BE2C (cell line): ENCODE results near the gene PATJ.
"Not testable (repeated sequence)": the region's sequence is repeated elsewhere in the genome, so short reads cannot be mapped to it uniquely, and the experiment has no call there.

Experiments used
- DNase-seq: peaks from one replicate; pipeline ENCODE4 v3.0.0-alpha.2; 2020
- H3K27me3 ChIP-seq: fragments of 250-450 bp; sonication (Bioruptor Pico); 2 replicates; pipeline ENCODE4 v1.5.1; 2020; ENCODE audit warnings: mild to moderate bottlenecking
- H3K36me3 ChIP-seq: fragments of 250-450 bp; sonication (Bioruptor Pico); 2 replicates; pipeline ENCODE4 v1.5.1; 2020; ENCODE audit warnings: mild to moderate bottlenecking
- H3K4me1 ChIP-seq: fragments of 250-450 bp; sonication (Bioruptor Pico); 2 replicates; pipeline ENCODE4 v1.5.1; 2020
- H3K4me3 ChIP-seq: 2 replicates; pipeline ENCODE4 v1.5.1; 2011; ENCODE audit warnings: low read depth, low read length
- H3K9me3 ChIP-seq: fragments of 250-450 bp; sonication (Bioruptor Pico); 2 replicates; pipeline ENCODE4 v1.5.1; 2020
- TF ChIP-seq, protein P1 (sequence below): IDR thresholded peaks from 2 replicates; pipeline ENCODE4 v1.5.1; 2012; ENCODE audit warnings: mild to moderate bottlenecking, low read depth, low read length

PATJ gene

DNA sequence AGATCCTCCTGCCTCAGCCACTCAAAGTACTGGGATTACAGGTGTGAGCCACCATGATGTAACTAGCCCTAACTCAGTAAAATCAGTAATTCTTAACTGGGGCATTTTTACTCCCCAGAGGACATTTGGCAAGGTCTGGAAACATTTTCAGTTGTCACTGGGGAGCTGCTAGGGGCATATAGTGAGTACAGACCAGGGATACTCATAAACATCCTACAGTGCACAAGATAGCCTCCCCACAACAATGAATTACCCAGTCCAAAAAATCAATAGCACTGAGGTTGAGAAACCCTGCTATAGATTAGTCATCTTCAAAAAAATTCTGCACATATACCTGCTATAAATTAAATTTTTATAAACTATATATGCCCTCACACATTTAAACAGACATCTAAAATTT, 30.3 kb upstream of the PATJ start:
- DNase-seq: no peak
- H3K4me1 ChIP-seq: no peaks in the 10 kb centered on the region
- no peak overlapping the region for H3K4me3 ChIP-seq
- no peaks in the 10 kb centered on the region for H3K9me3 ChIP-seq
- TF ChIP-seq, protein P1, sequence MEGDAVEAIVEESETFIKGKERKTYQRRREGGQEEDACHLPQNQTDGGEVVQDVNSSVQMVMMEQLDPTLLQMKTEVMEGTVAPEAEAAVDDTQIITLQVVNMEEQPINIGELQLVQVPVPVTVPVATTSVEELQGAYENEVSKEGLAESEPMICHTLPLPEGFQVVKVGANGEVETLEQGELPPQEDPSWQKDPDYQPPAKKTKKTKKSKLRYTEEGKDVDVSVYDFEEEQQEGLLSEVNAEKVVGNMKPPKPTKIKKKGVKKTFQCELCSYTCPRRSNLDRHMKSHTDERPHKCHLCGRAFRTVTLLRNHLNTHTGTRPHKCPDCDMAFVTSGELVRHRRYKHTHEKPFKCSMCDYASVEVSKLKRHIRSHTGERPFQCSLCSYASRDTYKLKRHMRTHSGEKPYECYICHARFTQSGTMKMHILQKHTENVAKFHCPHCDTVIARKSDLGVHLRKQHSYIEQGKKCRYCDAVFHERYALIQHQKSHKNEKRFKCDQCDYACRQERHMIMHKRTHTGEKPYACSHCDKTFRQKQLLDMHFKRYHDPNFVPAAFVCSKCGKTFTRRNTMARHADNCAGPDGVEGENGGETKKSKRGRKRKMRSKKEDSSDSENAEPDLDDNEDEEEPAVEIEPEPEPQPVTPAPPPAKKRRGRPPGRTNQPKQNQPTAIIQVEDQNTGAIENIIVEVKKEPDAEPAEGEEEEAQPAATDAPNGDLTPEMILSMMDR: no peak
- no peaks in the 10 kb centered on the region; the same call in 1 of the 2 replicates for H3K36me3 ChIP-seq
- no peaks in the 10 kb centered on the region for H3K27me3 ChIP-seq

DNA sequence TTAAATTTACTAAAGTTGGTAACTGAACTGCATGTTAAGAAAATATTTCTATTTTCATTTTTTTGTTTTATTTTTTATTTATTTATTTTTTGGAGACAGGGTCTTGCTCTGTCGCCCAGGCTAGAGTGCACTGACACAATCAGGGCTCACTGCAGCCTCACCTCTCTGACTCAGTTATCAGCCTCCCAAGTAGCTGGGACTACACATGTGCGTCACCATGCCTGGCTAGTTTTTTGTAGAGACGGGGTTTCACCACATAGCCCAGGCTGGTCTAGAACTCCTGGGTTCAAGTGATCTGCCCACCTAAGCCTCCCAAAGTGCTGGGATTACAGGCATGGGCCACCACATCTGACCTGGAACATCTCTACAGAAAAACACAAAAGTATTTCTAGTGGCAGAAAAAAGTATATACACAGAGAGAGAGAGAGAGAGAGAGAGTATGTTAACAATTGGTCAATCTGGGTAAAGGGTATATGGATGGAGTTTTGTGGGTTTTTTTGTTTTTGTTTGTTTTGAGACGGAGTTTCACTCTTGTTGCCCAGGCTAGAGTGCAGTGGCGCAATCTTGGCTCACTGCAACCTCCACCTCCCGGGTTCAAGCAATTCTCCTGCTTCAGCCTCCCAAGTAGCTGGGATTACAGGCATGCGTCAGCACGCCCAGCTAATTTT, 23.1 kb upstream of the PATJ start:
- H3K36me3 ChIP-seq: not testable (repeated sequence)

DNA sequence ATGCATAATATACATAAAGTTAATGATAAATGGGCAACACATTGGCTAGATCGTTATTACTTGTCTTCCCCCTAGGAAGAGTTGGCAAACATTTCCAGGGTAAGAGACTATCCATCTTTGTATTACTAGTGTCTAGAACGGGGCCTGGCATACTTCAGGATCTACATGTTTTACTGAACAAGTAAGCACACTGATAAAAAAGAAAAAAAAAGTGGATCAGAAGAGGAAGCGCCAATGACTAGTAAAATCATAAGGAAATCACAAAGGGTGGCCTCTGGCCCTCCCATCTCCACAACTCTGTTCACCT, 17.8 kb upstream of the PATJ start:
- no peaks in the 10 kb centered on the region for H3K9me3 ChIP-seq
- no peak for DNase-seq
- peak overlapping the region; percentile 94 for H3K4me3 ChIP-seq
- H3K36me3 ChIP-seq: no peaks in the 10 kb centered on the region
- no peaks in the 10 kb centered on the region for H3K4me1 ChIP-seq
- H3K27me3 ChIP-seq: no peaks in the 10 kb centered on the region
- TF ChIP-seq, protein P1: no peak

More for the DNA sequence above, 23.1 kb upstream of the PATJ start:
- not testable (repeated sequence) for H3K4me1 ChIP-seq, H3K9me3 ChIP-seq, H3K27me3 ChIP-seq, DNase-seq, H3K4me3 ChIP-seq

DNA sequence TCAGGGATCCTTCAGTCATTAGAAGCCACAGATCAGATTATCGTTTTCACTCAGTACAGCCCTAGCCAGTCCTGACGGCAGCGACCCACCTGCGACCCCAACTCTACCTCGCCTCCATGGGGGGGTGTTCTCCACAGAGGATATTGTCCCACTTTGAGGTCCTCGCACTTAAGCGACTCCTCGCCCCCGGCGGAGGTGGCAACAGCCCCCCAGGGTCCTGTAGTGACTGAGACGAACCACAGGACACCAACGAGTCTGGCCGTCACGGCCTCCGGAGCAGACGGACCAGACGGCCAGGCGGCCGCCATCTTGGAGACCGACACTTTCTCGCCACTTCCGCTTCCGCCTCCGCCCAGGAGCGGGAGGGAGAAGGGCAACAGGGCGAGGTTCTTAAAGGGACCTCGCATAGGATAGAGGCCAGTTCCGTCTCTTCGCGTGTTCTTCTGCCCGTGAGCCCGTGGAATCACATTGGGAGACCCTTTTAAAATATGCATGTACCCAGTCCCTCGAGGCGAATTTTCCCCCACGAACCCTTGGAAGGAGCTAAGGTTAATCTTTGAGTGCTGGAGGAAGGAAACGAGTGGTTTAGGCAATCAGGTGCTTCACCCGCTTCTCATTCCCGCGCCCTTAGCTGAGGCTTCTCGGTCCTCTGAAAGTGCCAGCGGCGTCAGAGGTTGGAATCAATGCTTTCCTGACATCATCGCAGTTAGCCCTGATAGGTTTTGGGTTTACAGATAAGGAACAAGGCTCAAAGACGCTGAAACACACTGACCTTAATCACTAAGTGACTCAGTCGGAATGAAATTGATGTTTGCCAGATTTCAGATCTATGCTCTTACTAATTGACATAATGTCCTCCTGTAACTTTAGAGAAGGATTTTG, 17.2 kb upstream of the PATJ start, which contains the start of gene TM2D1:
TSS of gene TM2D1 (minus strand) at position 329 of the 882 bp plus-strand sequence. CDS start at position 308, 21 bp downstream.
- H3K27me3 ChIP-seq: no peaks in the 10 kb centered on the region
- no peaks in the 10 kb centered on the region for H3K4me1 ChIP-seq
- DNase-seq: peak; percentile 82
- H3K36me3 ChIP-seq: no peaks in the 10 kb centered on the region
- TF ChIP-seq, protein P1: no peak
- H3K4me3 ChIP-seq: peak within 1 kb of the TSS; percentile 94
- H3K9me3 ChIP-seq: no peaks in the 10 kb centered on the region

DNA sequence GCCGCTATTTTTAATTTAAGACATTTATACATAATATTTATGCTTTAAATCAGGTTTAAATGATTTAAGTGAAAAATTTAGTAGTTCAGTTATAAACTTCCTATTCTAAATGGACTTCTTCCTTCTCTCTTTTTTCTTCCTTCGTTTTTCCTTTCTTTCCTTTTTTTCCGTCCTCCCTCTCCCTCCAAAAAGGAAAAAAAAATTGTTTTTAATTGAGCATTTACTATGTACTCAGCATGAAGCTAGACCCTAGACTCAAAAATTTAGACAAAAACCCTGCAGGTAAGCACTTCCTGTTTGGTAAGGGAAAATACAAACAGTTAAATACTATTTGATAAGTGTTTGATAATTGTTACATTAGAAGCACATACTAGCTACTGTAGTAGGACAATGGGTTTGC, 14.7 kb upstream of the PATJ start:
- Histone ChIP-seq H3K4me3 (no peak overlapping the region), H3K9me3 (no peaks in the 10 kb centered on the region), H3K27me3 (no peaks in the 10 kb centered on the region), H3K4me1 (no peaks in the 10 kb centered on the region), H3K36me3 (no peaks in the 10 kb centered on the region)
- DNase-seq: no peak
- TF ChIP-seq, protein P1: no peak

DNA sequence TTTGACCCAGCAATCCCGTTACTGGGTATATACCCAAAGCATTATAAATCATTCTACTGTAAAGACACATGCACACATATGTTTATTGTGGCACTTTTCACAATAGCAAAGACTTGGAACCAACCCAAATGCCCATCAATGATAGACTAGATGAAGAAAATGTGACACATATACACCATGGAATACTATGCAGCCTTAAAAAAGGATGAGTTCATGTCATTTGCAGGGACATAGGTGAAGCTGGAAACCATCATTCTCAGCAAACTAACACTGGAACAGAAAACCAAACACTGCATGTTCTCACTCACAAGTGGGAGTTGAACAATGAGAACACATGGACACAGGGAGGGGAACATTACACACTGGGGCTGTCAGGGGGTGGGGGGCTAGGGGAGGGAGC, 11.6 kb upstream of the PATJ start:
- not testable (repeated sequence) for H3K36me3 ChIP-seq, H3K4me1 ChIP-seq, DNase-seq, H3K27me3 ChIP-seq, H3K9me3 ChIP-seq, H3K4me3 ChIP-seq

DNA sequence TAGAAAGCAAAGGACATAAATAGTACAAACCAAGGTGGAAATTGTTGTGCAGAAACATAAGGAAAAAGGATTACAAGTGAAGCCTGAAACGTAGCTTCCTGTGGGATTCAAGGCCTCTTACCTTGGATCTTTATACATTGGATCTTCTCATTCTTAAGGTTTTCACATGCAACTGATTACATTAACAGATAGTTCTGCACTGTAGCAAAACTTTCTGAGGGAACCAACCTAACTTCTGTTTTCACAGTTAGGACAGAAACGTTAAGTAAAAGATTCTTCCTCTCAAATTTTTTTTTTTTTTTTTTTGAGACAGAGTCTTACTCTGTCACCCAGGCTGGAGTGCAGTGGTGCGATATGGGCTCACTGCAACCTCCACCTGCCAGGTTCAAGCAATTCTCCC, 9.6 kb upstream of the PATJ start:
- no peaks in the 10 kb centered on the region for H3K27me3 ChIP-seq
- no peaks in the 10 kb centered on the region for H3K9me3 ChIP-seq
- no peak for DNase-seq
- TF ChIP-seq, protein P1: no peak
- H3K4me3 ChIP-seq: no peak overlapping the region
- no peaks in the 10 kb centered on the region for H3K36me3 ChIP-seq
- H3K4me1 ChIP-seq: no peaks in the 10 kb centered on the region
